HG03135 (cell line): ENCODE results near the gene SNX19.

ENCODE experiments used
- ATAC-seq: cut with Tn5 transposase; IDR thresholded peaks from one replicate; pipeline ENCODE4 v1.9.1; 2021; ENCODE audit warnings: mild to moderate bottlenecking, moderate library complexity; ENCODE audit not compliant: unreplicated experiment

Gene SNX19

DNA sequence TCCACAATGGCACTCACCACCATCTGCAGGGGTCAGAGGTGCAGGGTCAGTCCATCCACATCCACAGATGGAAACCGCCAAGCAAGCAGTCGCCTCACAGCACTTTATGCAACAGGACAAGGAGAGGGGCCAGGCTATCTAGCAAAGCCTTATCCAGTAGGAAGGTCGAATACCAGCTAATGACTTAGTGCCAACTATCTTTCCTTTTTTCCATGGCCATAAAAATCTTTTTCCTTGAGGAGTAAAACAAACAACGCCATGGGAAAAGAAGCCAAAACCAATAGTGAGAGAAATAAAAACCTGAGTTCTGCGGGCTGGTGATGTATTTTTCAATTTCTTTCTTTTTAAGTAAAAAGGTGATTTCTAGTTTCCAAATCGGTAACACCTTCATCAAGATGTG lies 8.2 kb downstream of the SNX19 start:
- no peak for ATAC-seq

DNA sequence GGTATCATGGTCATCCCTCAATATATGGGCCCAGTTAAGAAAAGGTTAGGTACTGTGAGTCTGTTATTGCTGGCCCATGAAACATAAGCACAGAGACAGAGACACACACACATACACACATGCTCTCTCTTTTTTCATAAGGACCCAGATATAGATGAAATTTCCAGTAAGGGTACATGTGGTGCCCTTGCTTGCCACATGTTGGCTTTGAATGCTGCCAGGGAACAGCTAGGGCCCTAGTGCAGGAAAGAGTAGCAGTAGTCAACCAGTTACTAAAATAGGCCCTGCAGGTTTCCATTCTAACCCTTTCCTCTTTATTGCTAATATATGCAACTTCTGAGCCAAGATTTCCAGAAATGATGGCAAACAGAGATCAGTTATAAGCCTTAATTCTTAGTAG lies 9.1 kb downstream of the SNX19 start:
- ATAC-seq = no peak

DNA sequence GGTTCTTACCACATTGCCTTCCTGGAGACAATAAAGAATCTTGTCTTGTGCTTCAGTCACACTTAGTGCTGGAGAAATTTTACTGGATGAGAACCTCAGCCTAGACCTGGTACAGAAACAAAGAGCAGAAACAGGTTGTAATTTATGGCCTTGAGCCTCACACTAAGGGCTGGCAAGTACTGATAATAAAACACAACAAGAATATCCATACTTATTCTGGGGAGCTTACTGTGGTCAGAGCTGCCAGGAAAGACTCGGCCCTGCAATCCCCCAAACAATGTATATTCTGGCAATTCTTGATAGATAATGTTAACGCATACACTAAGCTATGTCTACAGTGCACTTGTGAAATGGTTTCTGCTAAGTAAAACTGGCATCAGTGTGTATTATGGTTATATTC lies 9.7 kb downstream of the SNX19 start:
- no peak for ATAC-seq

DNA sequence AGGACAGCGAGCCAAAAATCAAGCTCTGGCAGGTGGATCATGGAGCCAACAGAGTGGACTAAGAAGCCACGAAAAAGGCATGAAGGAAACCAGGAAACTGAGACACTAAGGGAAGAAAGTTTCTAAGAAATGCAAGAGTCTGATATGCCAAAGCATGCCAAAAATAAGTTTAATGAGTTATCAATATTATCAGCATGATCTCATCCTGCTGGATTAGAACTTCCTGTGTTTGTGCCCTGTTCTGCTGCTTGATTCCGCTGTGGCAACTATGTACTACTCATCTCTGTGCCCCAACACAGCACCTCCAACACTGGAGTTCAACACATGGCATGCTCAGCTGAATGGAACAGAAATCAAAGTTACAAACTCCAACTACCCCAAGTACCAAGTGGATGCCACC lies 10.8 kb downstream of the SNX19 start:
- no peak for ATAC-seq

DNA sequence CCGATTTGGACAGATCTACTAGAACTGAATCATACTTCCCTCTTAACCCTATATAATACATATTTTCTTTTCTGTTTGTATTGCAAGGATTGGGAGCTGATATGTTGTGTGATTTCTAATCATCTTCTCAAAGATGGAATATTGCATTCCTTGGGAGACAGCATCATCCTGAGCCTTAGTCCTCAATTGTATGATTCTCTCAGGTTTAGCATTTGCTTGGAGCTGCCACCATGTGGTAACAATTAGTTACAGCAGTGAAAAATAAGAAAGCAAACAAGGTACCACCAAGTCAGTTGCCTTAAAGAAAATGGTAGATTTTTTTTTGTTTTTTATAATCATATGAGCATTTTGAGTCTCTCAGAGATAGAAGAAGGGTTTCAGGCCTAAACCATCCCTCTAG lies 11.9 kb downstream of the SNX19 start:
- no peak for ATAC-seq

DNA sequence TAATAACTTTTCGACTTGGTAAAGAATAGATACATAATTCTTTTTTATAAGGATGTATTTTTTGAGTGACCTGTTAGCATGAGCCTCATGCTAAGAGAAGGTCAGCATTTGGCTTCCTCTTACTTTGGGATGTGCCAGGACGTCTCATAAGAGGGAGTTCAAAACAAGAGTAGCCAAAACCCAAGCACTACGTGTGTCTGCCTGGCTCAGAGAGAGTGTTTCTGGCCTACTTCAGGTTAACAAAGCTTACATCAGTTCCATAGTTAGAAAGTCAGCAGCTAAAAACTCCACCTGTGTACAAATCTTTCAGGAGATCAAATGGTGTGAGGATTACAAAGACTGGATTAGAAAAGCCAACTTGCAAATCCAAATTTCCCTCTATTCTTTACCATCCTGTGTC lies 13.9 kb downstream of the SNX19 start:
- ATAC-seq = no peak

DNA sequence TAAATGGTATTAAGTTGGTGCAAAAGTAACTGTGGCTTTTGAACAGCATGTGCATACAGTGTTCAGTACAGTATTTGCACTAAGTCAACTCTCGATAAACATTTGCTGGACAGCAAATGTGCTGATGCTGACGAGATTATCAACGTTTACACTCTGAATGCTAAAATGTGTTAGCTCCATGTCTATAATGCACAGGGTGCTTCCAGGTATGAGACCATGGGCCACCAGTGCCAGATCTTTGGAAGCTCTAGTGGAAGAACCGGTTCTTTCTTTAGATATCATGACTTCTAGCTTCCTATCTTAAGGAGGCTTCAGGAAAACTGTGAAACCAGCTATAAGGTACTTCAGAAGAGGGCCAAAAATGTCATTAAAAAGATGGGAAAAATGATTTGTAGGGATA lies 17.2 kb downstream of the SNX19 start:
- no peak for ATAC-seq

DNA sequence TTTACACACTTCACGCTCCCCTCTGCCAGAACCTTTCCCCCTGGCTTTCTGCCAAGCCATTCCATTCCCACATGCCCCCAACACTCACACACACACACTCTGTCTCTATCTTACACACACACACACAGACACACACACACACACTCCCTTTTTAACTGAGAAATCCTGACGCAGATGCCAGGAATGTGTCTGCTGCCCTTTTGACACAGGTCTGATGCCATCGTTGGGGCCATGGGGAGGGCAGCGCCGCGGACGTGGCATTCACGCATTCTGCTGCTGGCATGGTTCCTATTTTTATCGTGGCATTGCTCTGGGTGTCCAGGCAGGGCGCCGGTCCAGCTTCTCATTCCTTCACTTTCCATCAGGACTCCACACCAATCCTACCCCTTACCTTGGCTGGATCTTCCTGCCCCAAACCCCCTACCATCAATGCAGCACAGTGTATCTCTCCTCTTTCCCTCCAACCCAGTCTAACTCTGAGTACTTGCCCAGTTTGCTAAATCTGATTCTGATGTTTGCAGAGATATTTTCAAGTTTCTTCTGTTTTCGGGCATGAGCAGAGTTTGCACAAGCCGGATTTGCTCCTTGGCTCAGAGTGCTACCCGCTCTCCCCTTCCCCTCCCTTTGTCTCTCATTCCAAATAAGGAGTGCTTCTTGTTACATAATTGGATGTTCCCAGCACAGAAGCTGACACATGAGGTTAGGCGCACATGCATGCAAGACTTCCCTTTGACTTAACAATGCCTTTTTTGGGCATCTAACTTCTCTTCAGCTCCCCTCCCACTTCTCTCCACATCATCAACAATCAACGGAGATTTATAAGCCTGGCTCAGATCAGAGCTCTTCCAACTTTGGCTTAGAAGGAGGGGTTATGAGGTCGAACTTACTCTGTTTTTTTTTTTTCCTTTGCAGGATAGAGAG lies 18.8 kb downstream of the SNX19 start:
- ATAC-seq = no peak

DNA sequence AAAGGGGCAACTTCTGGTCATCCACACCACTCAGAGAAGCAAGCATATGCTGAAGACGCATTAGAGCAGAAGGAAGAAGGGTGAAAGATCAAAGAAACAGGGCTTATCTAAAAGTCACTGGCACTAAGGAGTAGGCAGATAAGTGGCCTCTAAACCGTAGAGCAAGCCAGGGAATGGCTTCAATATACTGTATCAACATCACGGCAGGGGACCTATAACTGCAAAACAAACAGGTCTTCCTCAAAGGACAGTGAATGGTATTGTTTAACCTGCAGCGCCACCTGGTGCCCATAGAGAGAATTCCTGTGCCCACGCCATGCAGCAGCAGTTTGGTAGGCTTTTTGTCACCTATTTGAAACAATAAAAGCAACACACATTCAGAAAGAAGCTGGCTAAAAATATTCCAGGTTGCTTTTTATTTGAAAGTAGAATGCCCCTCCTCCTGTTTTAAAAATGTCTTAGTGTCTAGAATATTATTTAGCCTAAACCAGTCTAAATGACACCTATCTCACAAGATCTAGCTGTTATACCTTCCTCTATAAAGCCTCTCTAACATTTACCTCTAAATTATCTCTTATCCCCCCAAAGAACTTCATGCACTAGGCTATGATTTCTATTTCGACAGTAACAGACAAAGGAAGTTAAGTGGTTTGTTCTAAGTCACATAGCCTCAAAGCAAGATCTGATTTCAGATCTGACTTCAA lies 21.8 kb downstream of the SNX19 start:
- ATAC-seq = peak; percentile 97

DNA sequence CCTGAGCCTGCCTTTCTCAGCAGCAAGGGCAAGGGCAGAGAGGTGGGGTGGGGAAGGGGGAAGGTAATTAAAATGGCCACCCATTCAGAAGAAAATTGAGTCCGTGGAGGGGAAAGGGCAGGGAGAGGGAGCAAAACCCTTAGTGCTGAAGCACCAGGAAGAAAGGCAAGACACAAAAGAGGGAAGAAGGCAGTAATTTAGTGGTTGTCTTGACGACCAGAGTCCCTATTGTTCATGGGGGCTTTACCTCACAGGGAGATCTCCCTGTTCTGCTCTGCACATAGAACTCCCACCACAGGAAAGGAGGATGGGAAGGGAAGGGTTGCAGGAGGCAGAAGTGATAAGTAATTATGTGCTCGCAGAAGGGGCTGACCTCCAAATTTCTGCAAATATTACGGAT lies 23.4 kb downstream of the SNX19 start:
- ATAC-seq = no peak

DNA sequence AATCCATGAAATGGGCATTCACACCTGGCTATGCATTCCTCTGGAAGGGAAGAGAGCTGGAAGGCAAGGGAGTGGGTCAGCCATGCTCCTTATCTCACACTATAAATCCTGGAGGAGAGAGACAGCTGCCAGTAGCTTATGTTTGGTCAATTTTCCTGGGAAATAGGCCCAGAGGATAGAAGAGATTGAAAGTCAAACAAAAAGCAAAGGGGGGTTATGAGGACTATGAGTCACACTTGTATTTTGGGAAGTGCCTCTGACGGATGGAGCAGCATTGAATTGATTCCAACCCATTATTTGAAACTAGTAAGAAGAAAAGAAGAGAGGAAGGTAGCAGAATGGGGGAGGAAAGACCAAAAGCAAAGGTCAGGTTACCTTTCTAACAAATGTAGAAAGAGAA lies 25.0 kb downstream of the SNX19 start:
- ATAC-seq = no peak

DNA sequence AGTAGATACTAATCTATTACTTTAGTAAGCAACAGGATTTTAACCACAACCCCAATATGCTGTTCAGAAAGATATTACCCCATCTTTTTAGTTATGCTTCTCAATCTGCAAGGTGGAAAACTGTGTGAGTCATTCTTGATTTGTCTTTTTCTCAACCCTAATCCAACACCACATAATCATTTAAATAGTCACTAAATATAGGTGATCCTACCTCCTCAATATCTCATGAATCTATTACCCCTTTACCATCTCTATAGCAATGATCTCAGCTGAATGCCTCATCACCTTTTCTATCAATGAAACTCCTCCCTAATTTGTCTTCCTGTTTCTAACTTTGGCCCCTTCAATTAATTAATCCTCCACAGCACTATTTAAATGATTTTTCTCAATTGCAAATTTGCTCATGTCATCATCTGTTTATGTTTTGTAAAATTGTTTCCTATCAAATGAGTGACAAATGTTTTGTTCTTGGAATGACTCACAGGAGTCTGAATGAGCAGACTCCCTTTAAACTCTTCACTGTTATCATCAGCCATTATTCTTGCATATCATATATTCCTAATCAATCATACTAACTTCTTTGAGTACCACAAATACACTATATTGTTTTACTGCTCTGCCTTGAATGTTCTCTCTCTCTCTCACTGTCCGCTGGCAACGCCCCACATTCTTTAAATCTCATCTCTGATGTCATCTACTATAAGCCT lies 26.1 kb downstream of the SNX19 start:
- ATAC-seq = no peak

DNA sequence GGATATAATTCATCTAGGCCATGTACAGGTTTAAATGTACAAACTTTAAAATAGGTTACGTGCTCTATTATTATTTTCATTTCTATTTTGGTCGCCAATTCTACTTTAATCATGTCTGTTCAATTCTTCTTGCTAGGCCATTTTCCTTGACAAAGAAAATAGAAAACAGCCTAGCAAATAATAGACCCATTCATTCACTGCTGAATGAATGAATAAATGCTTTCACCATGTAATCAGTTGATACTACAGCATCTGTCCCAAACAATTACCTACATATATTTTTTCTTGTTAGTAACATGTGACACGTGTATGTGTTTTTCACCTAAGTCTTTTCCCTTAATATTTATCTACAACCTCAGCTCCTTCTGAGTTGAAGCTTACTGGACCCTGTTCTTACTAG lies 27.5 kb downstream of the SNX19 start:
- ATAC-seq = no peak

DNA sequence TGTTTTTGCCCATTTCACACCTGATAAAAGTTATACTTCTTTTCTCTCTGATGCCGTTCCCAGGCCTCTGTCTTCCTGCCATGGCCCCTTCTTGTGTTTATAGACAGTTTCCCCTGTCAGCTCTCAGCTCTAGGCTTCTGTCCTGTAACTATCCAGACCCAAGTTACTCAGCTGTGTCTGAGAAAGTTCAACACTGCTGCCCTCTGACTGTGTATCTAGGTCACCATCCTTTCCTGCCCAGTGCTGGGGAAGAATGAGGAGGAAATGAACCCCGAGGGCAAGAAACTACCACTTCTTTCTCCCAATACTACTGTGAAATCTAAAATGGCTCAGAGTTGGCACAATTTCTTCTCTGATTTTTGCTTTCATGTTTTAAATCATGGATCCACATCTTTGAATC lies 29.6 kb downstream of the SNX19 start:
- ATAC-seq = no peak

DNA sequence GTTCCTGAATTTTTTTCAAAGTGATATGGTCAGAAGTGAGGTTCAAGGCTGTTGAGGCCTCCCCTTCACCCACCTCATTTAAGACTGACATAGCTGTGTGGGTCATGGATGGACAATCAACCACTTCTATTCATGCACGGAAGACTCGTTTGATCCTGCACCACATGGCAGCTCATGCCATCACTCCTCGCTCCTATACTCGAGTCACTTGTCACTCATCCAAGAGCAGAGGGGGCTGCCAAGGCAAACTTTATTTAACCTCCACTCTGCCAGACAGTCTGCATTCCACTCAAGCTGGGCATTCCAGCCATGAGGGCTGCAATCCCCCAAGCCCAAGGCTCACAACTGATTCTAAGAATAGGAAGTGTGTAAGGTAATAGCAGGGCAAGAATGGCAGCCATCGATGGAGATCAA lies 34.1 kb downstream of the SNX19 start:
- no peak for ATAC-seq

DNA sequence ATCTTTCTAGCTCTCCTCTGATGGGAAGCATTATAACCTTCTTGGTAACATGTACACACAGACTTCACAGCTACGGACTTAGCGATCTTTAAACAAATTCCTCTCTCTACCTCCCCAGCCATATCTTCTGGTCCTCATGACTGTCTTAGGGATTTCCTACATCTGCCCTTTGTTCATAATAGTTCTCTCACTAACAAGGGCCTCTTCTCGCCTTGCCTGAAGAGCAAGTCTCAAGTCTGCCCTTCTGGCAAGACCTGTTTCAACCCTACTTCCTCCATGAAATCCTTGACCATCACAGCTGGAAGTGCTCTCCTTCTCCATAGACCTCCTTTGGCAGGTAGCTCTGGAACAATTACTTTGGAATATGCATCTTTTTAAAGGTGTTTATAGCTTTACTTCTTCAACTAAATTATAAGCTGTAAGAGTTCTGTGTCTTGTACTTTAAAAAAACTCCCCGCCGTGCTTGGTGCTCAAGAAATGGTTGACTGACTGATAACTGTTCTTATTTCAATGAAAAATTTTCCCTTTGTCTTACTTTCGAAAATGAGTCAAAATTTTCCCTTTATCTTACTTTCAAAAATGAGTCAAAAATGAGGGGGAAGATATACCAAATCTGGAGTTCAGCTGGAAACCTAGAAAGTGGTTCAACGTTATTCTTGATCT lies 34.7 kb downstream of the SNX19 start:
- no peak for ATAC-seq

DNA sequence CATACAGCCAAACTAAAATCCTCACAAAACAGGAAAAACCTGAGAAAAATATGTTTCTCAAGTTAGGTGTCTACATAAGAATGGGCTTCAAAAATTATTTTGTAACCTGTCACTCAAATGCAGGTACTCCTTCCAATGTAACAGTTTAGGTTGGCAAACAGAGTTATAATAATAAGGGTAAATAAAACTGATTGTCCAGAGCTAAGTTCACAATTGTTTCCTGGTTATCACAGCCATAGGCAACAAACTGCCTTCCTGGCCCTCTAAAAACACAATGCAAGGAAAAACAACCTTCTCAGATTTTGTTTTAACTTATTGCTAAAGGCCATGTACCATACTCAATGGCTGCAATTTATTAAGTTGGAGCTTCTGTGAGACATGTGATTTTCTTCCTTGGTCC lies 36.4 kb downstream of the SNX19 start:
- no peak for ATAC-seq

DNA sequence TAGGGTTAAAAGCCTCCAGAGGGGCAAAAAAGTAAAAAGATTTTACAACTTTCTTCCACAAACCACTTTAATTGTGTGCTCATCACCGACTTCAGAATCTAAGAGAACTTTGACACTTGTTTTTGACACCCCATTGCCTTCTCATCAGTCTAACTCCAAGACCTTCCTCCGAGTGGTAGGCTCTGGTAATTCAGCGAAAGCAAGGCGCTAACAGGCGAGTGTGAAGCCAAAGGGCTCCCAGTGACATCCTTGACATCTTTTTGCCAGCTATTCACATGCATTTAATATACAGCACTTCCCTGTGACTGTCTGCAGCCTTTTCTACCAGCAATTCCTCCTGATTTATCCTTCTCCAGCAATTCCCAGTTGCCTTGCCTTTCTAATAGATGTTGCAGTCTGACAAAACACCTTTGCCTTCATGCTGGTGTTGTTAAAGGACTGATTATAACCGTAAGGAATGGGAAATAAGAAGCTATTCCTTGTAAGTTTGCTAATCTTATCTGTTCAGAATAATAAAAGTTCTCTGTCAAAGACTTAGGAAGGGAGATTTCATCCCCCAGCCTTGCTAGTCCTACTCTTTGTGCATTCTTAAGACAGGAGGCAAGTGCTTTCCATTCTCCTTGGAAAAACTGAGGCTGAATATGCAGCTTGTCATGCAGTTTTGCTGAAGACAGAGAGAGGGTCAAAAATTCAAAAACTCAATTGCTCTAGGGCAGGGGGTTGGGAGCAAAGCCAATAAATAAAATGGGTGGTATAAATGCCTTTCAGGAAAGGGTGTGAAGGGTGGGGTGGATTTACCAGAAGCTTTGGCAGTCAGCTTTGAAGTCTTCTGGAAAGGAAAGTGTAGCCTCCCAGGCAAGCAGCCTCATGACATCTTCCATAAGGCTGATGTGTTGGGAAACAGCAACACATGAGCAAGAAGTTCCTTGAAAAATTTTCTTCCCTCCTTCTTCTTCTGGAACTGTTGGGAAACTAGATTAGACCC lies 39.1 kb downstream of the SNX19 start:
- ATAC-seq = no peak

DNA sequence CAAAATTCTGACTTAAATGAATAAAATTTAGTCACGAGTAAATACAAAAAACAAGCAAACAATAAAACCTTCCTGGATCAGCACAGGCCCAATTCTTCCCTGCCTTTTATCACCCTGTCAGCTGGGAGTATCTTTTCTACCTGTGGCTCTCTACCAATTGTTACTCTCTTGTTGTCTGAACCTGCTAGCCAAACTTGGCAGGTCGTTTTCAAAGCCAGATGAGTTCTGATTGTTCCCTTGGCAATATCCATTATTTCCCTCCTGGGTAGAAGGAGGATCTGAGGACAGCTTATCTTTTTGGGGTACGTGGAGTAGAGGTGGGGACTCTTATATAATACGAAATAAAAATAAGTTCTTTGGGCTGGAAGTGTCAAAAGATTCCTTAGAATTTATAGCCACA lies 40.2 kb downstream of the SNX19 start:
- ATAC-seq = no peak

DNA sequence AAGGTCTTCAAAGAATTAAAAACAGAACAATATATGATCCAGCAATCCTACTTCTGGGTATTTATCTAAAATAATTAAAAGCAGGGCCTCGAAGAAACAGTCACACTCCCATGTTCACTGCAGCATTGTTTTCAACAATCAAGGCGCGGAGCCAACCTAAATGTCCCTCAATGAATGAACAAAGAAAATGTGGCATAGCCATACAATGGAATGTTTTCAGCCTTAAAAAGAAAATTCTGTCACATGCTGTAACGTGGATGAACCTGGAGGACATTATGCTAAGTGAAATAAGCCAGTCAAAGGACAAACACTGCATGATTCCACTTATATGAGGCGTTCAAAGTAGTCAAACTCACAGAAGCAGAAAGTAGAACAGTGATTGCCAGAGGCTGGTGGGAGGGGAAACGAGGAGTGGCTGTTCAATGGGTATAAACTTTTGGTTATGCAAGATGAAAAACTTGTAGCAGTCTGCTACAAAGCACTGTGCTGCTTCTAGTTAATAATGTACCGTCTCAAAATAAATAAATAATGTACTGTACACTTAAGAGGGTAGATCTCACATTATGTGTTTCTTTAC lies 41.2 kb downstream of the SNX19 start:
- no peak for ATAC-seq
